Measurements from ENCODE around the gene FIBCD1. TPM values are rescaled to one million over a fixed set of nuclear protein-coding genes. Genes with fewer than 3 reads are reported as not detected.

The FIBCD1 gene
- total and polyA plus RNA-seq, 4 donors, result 0.97 to 7.7 (median 4.1) TPM

- Histone ChIP-seq H3K27ac (ENCODE audit: low read depth in 1 of 2, low read length in 1 of 2) (no peak overlapping the region), H3K4me1 (ENCODE audit: control insufficient read depth in 5 of 5, insufficient read depth in 5 of 5, low read length in 5 of 5) (no peaks in the 10 kb centered on the region), H3K9ac (ENCODE audit: insufficient read depth in 1 of 2, low read length in 2 of 2) (no peak overlapping the region), H3K4me3 (no peak overlapping the region), H3K27me3 (ENCODE audit: control insufficient read depth in 3 of 3, insufficient read depth in 3 of 3, low read length in 2 of 3) (no peaks in the 10 kb centered on the region), H3K9me3 (ENCODE audit: control insufficient read depth in 4 of 4, insufficient read depth in 3 of 4, low read length in 3 of 4) (no peaks in the 10 kb centered on the region), H3K36me3 (ENCODE audit: control insufficient read depth in 4 of 4, insufficient read depth in 4 of 4, low read length in 4 of 4) (peaks cover 4 to 57% (median 16%) of the 10 kb centered on the region in 4 donors)
- no peak for DNase-seq
- TF ChIP-seq CTCF (IDR thresholded peaks at IDR 0.05; ENCODE audit: control extremely low read depth, extremely low read depth), result no peak
- no peak for ATAC-seq (ENCODE audit: insufficient read depth, low FRiP score)
- 95 to 97% methylated on average over 9 of the region's 9 CpGs for WGBS, 2 donors
Measured at GRCh38 chr9:130879863-130880411, 59.1 kb downstream of the FIBCD1 start.

- Histone ChIP-seq H3K9me3 (ENCODE audit: control insufficient read depth in 4 of 4, insufficient read depth in 3 of 4, low read length in 3 of 4) (no peaks in the 10 kb centered on the region), H3K4me3 (no peak overlapping the region), H3K36me3 (ENCODE audit: control insufficient read depth in 4 of 4, insufficient read depth in 4 of 4, low read length in 4 of 4) (peaks cover 4 to 57% (median 23%) of the 10 kb centered on the region in 4 donors), H3K9ac (ENCODE audit: insufficient read depth in 1 of 2, low read length in 2 of 2) (no peak overlapping the region), H3K27ac (ENCODE audit: low read depth in 1 of 2, low read length in 1 of 2) (no peak overlapping the region), H3K27me3 (ENCODE audit: control insufficient read depth in 3 of 3, insufficient read depth in 3 of 3, low read length in 2 of 3) (no peaks in the 10 kb centered on the region), H3K4me1 (ENCODE audit: control insufficient read depth in 5 of 5, insufficient read depth in 5 of 5, low read length in 5 of 5) (no peaks in the 10 kb centered on the region)
- no peak for DNase-seq
- TF ChIP-seq CTCF (IDR thresholded peaks at IDR 0.05; ENCODE audit: control extremely low read depth, extremely low read depth), result no peak
- WGBS, 2 donors, result 94% methylated on average over 6 of the region's 6 CpGs
- ATAC-seq (ENCODE audit: insufficient read depth, low FRiP score), result no peak
Measured at GRCh38 chr9:130878295-130878694, 60.8 kb downstream of the FIBCD1 start.

GRCh38 chr9:130877300-130877699, 61.7 kb downstream of the FIBCD1 start:
- WGBS, 2 donors, result 96 to 98% methylated on average over 6 of the region's 6 CpGs
- Histone ChIP-seq H3K27ac (ENCODE audit: low read depth in 1 of 2, low read length in 1 of 2) (no peak overlapping the region), H3K36me3 (ENCODE audit: control insufficient read depth in 4 of 4, insufficient read depth in 4 of 4, low read length in 4 of 4) (peaks cover 4 to 60% (median 25%) of the 10 kb centered on the region in 4 donors)

More at GRCh38 chr9:130877300-130877699, 61.7 kb downstream of the FIBCD1 start:
- no peaks in the 10 kb centered on the region for H3K4me1 ChIP-seq (ENCODE audit: control insufficient read depth in 5 of 5, insufficient read depth in 5 of 5, low read length in 5 of 5)
- no peak for TF ChIP-seq CTCF (IDR thresholded peaks at IDR 0.05; ENCODE audit: control extremely low read depth, extremely low read depth)
- no peak overlapping the region for H3K4me3 ChIP-seq
- no peak for DNase-seq
- no peaks in the 10 kb centered on the region for H3K27me3 ChIP-seq (ENCODE audit: control insufficient read depth in 3 of 3, insufficient read depth in 3 of 3, low read length in 2 of 3)
- no peak for ATAC-seq (ENCODE audit: insufficient read depth, low FRiP score)
- no peak overlapping the region for H3K9ac ChIP-seq (ENCODE audit: insufficient read depth in 1 of 2, low read length in 2 of 2)
- no peaks in the 10 kb centered on the region for H3K9me3 ChIP-seq (ENCODE audit: control insufficient read depth in 4 of 4, insufficient read depth in 3 of 4, low read length in 3 of 4)

Data from lung (tissue), 12 donors.